ENCODE results near the gene S100A11.

DNA sequence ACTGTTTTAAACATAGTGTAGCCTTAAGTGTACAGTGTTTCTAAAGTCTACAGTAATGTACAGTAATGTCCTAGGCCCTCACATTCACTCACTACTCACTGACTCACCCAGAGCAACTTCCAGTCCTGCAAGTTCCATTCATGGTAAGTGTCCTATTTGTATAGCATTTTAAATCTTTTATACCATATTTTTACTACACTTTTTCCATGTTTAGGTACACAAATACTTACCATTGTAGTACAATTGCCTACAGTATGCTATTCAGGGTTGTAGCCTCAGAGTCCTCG is 39.6 kb downstream of the S100A11 start:
- TF ChIP-seq, protein P1, sequence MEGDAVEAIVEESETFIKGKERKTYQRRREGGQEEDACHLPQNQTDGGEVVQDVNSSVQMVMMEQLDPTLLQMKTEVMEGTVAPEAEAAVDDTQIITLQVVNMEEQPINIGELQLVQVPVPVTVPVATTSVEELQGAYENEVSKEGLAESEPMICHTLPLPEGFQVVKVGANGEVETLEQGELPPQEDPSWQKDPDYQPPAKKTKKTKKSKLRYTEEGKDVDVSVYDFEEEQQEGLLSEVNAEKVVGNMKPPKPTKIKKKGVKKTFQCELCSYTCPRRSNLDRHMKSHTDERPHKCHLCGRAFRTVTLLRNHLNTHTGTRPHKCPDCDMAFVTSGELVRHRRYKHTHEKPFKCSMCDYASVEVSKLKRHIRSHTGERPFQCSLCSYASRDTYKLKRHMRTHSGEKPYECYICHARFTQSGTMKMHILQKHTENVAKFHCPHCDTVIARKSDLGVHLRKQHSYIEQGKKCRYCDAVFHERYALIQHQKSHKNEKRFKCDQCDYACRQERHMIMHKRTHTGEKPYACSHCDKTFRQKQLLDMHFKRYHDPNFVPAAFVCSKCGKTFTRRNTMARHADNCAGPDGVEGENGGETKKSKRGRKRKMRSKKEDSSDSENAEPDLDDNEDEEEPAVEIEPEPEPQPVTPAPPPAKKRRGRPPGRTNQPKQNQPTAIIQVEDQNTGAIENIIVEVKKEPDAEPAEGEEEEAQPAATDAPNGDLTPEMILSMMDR (IDR thresholded peaks at IDR 0.05) = no peak
- TF ChIP-seq POLR2A (IDR thresholded peaks at IDR 0.05) = no peak
- no peak for TF ChIP-seq POLR2AphosphoS5 (IDR thresholded peaks at IDR 0.05; ENCODE audit: insufficient read depth in 1 of 2, low read depth in 1 of 2)

Data from vagina (tissue), 2 donors.